ENCODE data around the gene SCMH1. TPM values are rescaled to one million over a fixed set of nuclear protein-coding genes. Genes with fewer than 3 reads are reported as not detected.

The SCMH1 gene
- total RNA-seq, 1 experiment from 2014 or later = 28.0 TPM

GRCh38 chr1:41048540-41048939 is 193.6 kb downstream of the SCMH1 start:
- no peak overlapping the region for H3K27ac ChIP-seq (ENCODE audit: low read depth, low read length)
- no peak overlapping the region for H3K4me3 ChIP-seq (replicated peaks in 1 of 2; ENCODE audit: low read depth in 1 of 2, low read length in 2 of 2)
- intact Hi-C loops (cut with micrococcal nuclease) = no loop called here
- H3K9me3 ChIP-seq (ENCODE audit: control insufficient read depth in 1 of 2, insufficient read depth in 1 of 2, low read depth in 1 of 2, low read length in 2 of 2) = no peaks in the 10 kb centered on the region
- TF ChIP-seq EZH2phosphoT487 (IDR thresholded peaks at IDR 0.05; ENCODE audit: borderline replicate concordance) (no peak), SIN3A (IDR thresholded peaks at IDR 0.05; ENCODE audit: low read depth) (no peak), POLR2A (IDR thresholded peaks at IDR 0.05; ENCODE audit: borderline replicate concordance, extremely low read depth, insufficient read depth, insufficient read length) (no peak), YY1 (IDR thresholded peaks at IDR 0.05; ENCODE audit: extremely low read depth, insufficient replicate concordance, low read depth, low read length) (no peak), ZFX (IDR thresholded peaks at IDR 0.05) (no peak), FOSL1 (IDR thresholded peaks at IDR 0.05; ENCODE audit: low read depth) (no peak), CEBPB (IDR thresholded peaks at IDR 0.05; ENCODE audit: low read depth) (no peak), EGR1 (IDR thresholded peaks at IDR 0.05; ENCODE audit: low read depth) (no peak), ZBTB33 (IDR thresholded peaks at IDR 0.05; ENCODE audit: extremely low read depth, insufficient replicate concordance, low read length) (no peak), MAX (IDR thresholded peaks at IDR 0.05) (no peak), TCF7L2 (IDR thresholded peaks at IDR 0.05; ENCODE audit: borderline replicate concordance, extremely low read depth, insufficient read depth, insufficient read length) (no peak), ZNF274 (IDR thresholded peaks at IDR 0.05; ENCODE audit: low read depth, low read length) (no peak)
- TF ChIP-seq, protein P1, sequence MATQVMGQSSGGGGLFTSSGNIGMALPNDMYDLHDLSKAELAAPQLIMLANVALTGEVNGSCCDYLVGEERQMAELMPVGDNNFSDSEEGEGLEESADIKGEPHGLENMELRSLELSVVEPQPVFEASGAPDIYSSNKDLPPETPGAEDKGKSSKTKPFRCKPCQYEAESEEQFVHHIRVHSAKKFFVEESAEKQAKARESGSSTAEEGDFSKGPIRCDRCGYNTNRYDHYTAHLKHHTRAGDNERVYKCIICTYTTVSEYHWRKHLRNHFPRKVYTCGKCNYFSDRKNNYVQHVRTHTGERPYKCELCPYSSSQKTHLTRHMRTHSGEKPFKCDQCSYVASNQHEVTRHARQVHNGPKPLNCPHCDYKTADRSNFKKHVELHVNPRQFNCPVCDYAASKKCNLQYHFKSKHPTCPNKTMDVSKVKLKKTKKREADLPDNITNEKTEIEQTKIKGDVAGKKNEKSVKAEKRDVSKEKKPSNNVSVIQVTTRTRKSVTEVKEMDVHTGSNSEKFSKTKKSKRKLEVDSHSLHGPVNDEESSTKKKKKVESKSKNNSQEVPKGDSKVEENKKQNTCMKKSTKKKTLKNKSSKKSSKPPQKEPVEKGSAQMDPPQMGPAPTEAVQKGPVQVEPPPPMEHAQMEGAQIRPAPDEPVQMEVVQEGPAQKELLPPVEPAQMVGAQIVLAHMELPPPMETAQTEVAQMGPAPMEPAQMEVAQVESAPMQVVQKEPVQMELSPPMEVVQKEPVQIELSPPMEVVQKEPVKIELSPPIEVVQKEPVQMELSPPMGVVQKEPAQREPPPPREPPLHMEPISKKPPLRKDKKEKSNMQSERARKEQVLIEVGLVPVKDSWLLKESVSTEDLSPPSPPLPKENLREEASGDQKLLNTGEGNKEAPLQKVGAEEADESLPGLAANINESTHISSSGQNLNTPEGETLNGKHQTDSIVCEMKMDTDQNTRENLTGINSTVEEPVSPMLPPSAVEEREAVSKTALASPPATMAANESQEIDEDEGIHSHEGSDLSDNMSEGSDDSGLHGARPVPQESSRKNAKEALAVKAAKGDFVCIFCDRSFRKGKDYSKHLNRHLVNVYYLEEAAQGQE (IDR thresholded peaks at IDR 0.05; ENCODE audit: low read depth) = no peak
- TF ChIP-seq, protein P2, sequence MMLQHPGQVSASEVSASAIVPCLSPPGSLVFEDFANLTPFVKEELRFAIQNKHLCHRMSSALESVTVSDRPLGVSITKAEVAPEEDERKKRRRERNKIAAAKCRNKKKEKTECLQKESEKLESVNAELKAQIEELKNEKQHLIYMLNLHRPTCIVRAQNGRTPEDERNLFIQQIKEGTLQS (IDR thresholded peaks at IDR 0.05) = no peak
- DNase-seq (ENCODE audit: low read depth, low spot score) = no peak
- RAD21 ChIA-PET (ENCODE audit: low non-redundant PET in 1 of 2, low total read pairs in 2 of 2, uncharacterized antibody in 2 of 2, unreplicated experiment in 2 of 2) = no interaction called here
- BruUV-seq (replicated peaks) = no TSS peak
- H3K9me2 ChIP-seq (ENCODE audit: insufficient read depth) = no peaks in the 10 kb centered on the region
- CTCF ChIA-PET = no interaction called here
- H3K79me2 ChIP-seq (ENCODE audit: insufficient read depth, low read length) = no peaks in the 10 kb centered on the region
- H2AFZ ChIP-seq (ENCODE audit: low read depth, low read length, poor library complexity, severe bottlenecking) = no peak overlapping the region
- no peak overlapping the region for H3K9ac ChIP-seq (ENCODE audit: low read length)
- no peaks in the 10 kb centered on the region for H3K27me3 ChIP-seq (ENCODE audit: insufficient read depth, low read length)
- no peak for ATAC-seq
- peaks cover 0 to 7% of the 10 kb centered on the region in 2 experiments; a peak in 1 of 4 replicates for H3K36me3 ChIP-seq (ENCODE audit: control insufficient read depth in 1 of 2, insufficient read depth in 2 of 2, low read length in 2 of 2)
- POLR2A ChIA-PET = no interaction called here
- H4K20me1 ChIP-seq (ENCODE audit: insufficient read depth) = no peaks in the 10 kb centered on the region
- H3K4me1 ChIP-seq (ENCODE audit: control insufficient read depth in 1 of 2, insufficient read depth in 2 of 2, low read length in 2 of 2) = no peaks in the 10 kb centered on the region
- H3K4me2 ChIP-seq (ENCODE audit: low read length) = no peak overlapping the region
